HepG2 (cell line): ENCODE results near the gene SLX9. TPM values are rescaled to one million over a fixed set of nuclear protein-coding genes. Genes with fewer than 3 reads are reported as not detected.

Source experiments
- MAFK ChIP-seq, 2 experiments: IDR thresholded peaks in 1 of 2; conservative IDR thresholded peaks in 1 of 2; 2 replicates each; pipeline ENCODE4 v1.6.1; 2011; ENCODE audit warnings: improper control_type of control experiment in 2 of 2, low read length in 2 of 2
- MED13 ChIP-seq: sonication (generic); formaldehyde crosslinking; IDR thresholded peaks from 2 replicates; pipeline ENCODE4 v1.5.0; 2020; ENCODE audit warnings: missing genetic modification reagents
- MXD1 ChIP-seq: sonication (generic); formaldehyde crosslinking; IDR thresholded peaks from 2 replicates; pipeline ENCODE4 v1.4.0; 2020; ENCODE audit warnings: mild to moderate bottlenecking, missing genetic modification reagents
- NFIC ChIP-seq: IDR thresholded peaks from 2 replicates; pipeline ENCODE4 v1.6.1; 2012; ENCODE audit warnings: mild to moderate bottlenecking, low read length, inconsistent platforms
- NR3C1 ChIP-seq: sonication (generic); formaldehyde crosslinking; IDR thresholded peaks from 2 replicates; pipeline ENCODE4 v1.4.0; 2020; ENCODE audit warnings: missing genetic modification reagents
- SCMH1 ChIP-seq: sonication (generic); formaldehyde crosslinking; IDR thresholded peaks from 2 replicates; pipeline ENCODE4 v1.9.0; 2021; ENCODE audit warnings: missing genetic modification reagents, mild to moderate bottlenecking, borderline replicate concordance
- THAP9 ChIP-seq: sonication (generic); formaldehyde crosslinking; IDR thresholded peaks from 2 replicates; pipeline ENCODE4; 2020; ENCODE audit warnings: missing genetic modification reagents, mild to moderate bottlenecking, borderline replicate concordance
- ZBTB14 ChIP-seq: sonication (generic); formaldehyde crosslinking; IDR thresholded peaks from 2 replicates; pipeline ENCODE4 v1.4.0; 2020; ENCODE audit warnings: missing genetic modification reagents
- ZFP90 ChIP-seq: sonication (generic); formaldehyde crosslinking; IDR thresholded peaks from 2 replicates; pipeline ENCODE4 v1.8.0; 2022; ENCODE audit warnings: missing genetic modification reagents, mild to moderate bottlenecking, inconsistent platforms, borderline replicate concordance
- ZNF142 ChIP-seq: sonication (generic); formaldehyde crosslinking; IDR thresholded peaks from 2 replicates; pipeline ENCODE4 v1.4.0; 2020; ENCODE audit warnings: missing genetic modification reagents
- ZNF20 ChIP-seq: sonication (generic); formaldehyde crosslinking; IDR thresholded peaks from 2 replicates; pipeline ENCODE4 v1.4.0; 2020; ENCODE audit warnings: mild to moderate bottlenecking, moderate library complexity, missing genetic modification reagents
- ZNF430 ChIP-seq: sonication (generic); formaldehyde crosslinking; IDR thresholded peaks from 2 replicates; pipeline ENCODE4 v1.9.0; 2021; ENCODE audit warnings: mild to moderate bottlenecking, missing genetic modification reagents
- ZNF574 ChIP-seq: sonication (generic); formaldehyde crosslinking; IDR thresholded peaks from 2 replicates; pipeline ENCODE4 v1.4.0; 2020; ENCODE audit warnings: missing genetic modification reagents
- ZNF589 ChIP-seq: sonication (generic); formaldehyde crosslinking; conservative IDR thresholded peaks from 2 replicates; pipeline ENCODE4 v1.8.0; 2022; ENCODE audit warnings: mild to moderate bottlenecking, moderate library complexity, missing genetic modification reagents
- ZNF83 ChIP-seq: sonication (generic); formaldehyde crosslinking; IDR thresholded peaks from 2 replicates; pipeline ENCODE4 v1.4.0; 2020; ENCODE audit warnings: missing genetic modification reagents, mild to moderate bottlenecking, borderline replicate concordance
- polyA plus RNA-seq, 8 experiments: library from polyadenylated mRNA; depleted of rRNA in 3 of 8; stranded (reverse) in 7 of 8; unstranded in 1 of 8; fragments of >200 nt; fragmentation: Illumina TruSeq in 4 of 8; extraction: Trizol in 4 of 8; gene quantifications; 2 replicates each; pipeline versions ENCODE4 v1.2.1 to v1.2.3, GENCODE V29; 2011 to 2016; ENCODE audit warnings: low read depth in 4 of 8, missing spikeins in 1 of 8, mixed read lengths in 1 of 8; ENCODE audit not compliant: insufficient read depth in 1 of 8
- total RNA-seq, 5 experiments: library from RNA; depleted of rRNA; stranded (reverse); fragments of >200 nt; fragmentation: Illumina TruSeq; extraction: Trizol; gene quantifications; 2 replicates each; pipeline ENCODE4 v1.2.3, GENCODE V29; 2016; ENCODE audit warnings: low read depth in 1 of 5

SLX9 gene
- total and polyA plus RNA-seq, 2 of the 13 experiments (the other 11 are each of a cell fraction or from before 2014, with no cell fraction given), result 21.0 to 47.1 TPM

GRCh38 chr21:44939532-44940115 is at the start of gene SLX9 (continued):
- TF ChIP-seq MXD1 (CRISPR knock-in tag), result peak; percentile 91
- TF ChIP-seq SCMH1, result no peak
- TF ChIP-seq ZFP90, result no peak; the same call in 1 of the 2 replicates
- no peak for TF ChIP-seq MAFK (conservative IDR thresholded peaks at IDR 0.05 in 1 of 2, IDR thresholded peaks at IDR 0.05 in 1 of 2; ENCODE audit: low read length in 2 of 2)
- TF ChIP-seq ZNF83 (CRISPR knock-in tag), result no peak
- peak; percentile 76; the same call in 1 of the 2 replicates for TF ChIP-seq MED13 (CRISPR knock-in tag)
- TF ChIP-seq ZNF20, result 0 out of 2 replicates have a peak, but pooled peaks have one; percentile 28
- peak; percentile 98 for TF ChIP-seq ZNF142 (CRISPR knock-in tag)
- TF ChIP-seq ZNF589, result peak; percentile 96
- TF ChIP-seq NFIC, result no peak; the same call in 1 of the 2 replicates
- TF ChIP-seq ZNF574 (CRISPR knock-in tag), result peak; percentile 94
- TF ChIP-seq ZBTB14 (CRISPR knock-in tag), result peak; percentile 57; the same call in 1 of the 2 replicates
- no peak for TF ChIP-seq NR3C1 (CRISPR knock-in tag)
- TF ChIP-seq THAP9 (CRISPR knock-in tag), result peak; percentile 63; the same call in 1 of the 2 replicates
- peak; percentile 78 for TF ChIP-seq ZNF430 (CRISPR knock-in tag)
